CD4-positive, alpha-beta memory T cell (primary cell): Measurements from ENCODE around the gene POFUT2. TPM values are rescaled to one million over a fixed set of nuclear protein-coding genes. Genes with fewer than 3 reads are reported as not detected.
"Not testable (repeated sequence)": the region's sequence is repeated elsewhere in the genome, so short reads cannot be mapped to it uniquely, and the experiment has no call there.

Source experiments
- CTCF ChIA-PET: fragments of 350-600 bp; sonication (Branson Sonifier 250); formaldehyde crosslinking; loops from one replicate; lab custom pipeline; 2021; ENCODE audit warnings: inconsistent platforms; ENCODE audit not compliant: partially characterized antibody; lab: Charles Lee
- POLR2A ChIA-PET: fragments of 350-600 bp; sonication (Branson Sonifier 250); formaldehyde crosslinking; loops from one replicate; lab custom pipeline; 2021; ENCODE audit not compliant: partially characterized antibody; lab: Charles Lee
- DNase-seq, 5 donors: peaks; one replicate each; pipeline versions ENCODE4 v3.0.0 to v3.0.0-alpha.2; 2020 to 2022; ENCODE audit warnings: mixed read lengths in 1 of 5
- H3K27ac ChIP-seq: one replicate; pipeline ENCODE4 v1.7.0; 2013; ENCODE audit warnings: low read depth, low read length
- H3K27me3 ChIP-seq: 2 replicates; pipeline ENCODE4 v1.7.0; 2013; ENCODE audit warnings: mild to moderate bottlenecking, low read length, moderate library complexity; ENCODE audit not compliant: insufficient read depth
- H3K36me3 ChIP-seq: 2 replicates; pipeline ENCODE4 v1.7.0; 2013; ENCODE audit warnings: mild to moderate bottlenecking, low read length, moderate library complexity; ENCODE audit not compliant: insufficient read depth
- H3K4me1 ChIP-seq: 2 replicates; pipeline ENCODE4 v1.7.0; 2013; ENCODE audit warnings: mild to moderate bottlenecking, low read length, moderate library complexity; ENCODE audit not compliant: insufficient read depth
- H3K4me3 ChIP-seq, 2 donors: one replicate each; pipeline ENCODE4 v1.7.0; 2013; ENCODE audit warnings: low read length in 2 of 2, mild to moderate bottlenecking in 1 of 2
- H3K9me3 ChIP-seq, 2 donors: one replicate each; pipeline ENCODE4 v1.7.0; 2013; ENCODE audit warnings: low read length in 2 of 2, control low read depth in 1 of 2; ENCODE audit not compliant: control insufficient read depth in 1 of 2
- H3K27ac Mint-ChIP-seq, 7 donors: one replicate each; pipeline ENCODE4 v1.8.0; 2020 to 2021; ENCODE audit warnings: mixed read lengths in 7 of 7, mild to moderate bottlenecking in 6 of 7, inconsistent platforms in 3 of 7, moderate library complexity in 3 of 7
- H3K27me3 Mint-ChIP-seq, 2 donors: one replicate each; pipeline ENCODE4 v1.8.0; 2020 to 2021; ENCODE audit warnings: mixed read lengths in 2 of 2
- H3K36me3 Mint-ChIP-seq, 2 donors: one replicate each; pipeline ENCODE4 v1.8.0; 2020 to 2021; ENCODE audit warnings: mixed read lengths in 2 of 2, inconsistent platforms in 1 of 2, mild to moderate bottlenecking in 1 of 2
- H3K4me1 Mint-ChIP-seq, 4 donors: one replicate each; pipeline ENCODE4 v1.8.0; 2020 to 2021; ENCODE audit warnings: mixed read lengths in 4 of 4, mild to moderate bottlenecking in 1 of 4
- H3K4me3 Mint-ChIP-seq, 8 donors: one replicate each; pipeline ENCODE4 v1.8.0; 2020 to 2021; ENCODE audit warnings: mixed read lengths in 8 of 8, mild to moderate bottlenecking in 7 of 8, moderate library complexity in 6 of 8, inconsistent platforms in 3 of 8
- H3K9me3 Mint-ChIP-seq, 8 donors: one replicate each; pipeline ENCODE4 v1.8.0; 2020 to 2021; ENCODE audit warnings: mixed read lengths in 8 of 8, mild to moderate bottlenecking in 5 of 8, inconsistent platforms in 3 of 8, moderate library complexity in 1 of 8
- intact Hi-C: fragments of 100-400 bp; cut with micrococcal nuclease; formaldehyde crosslinking; loops from one replicate; pipeline ENCODE4 v1.15.1; 2023
- polyA plus RNA-seq, 2 donors: library from polyadenylated mRNA; unstranded; fragments of 300-500 nt; fragmentation: Illumina TruSeq; gene quantifications; one replicate each; pipeline ENCODE4 v1.2.3, GENCODE V29; 2021
- total RNA-seq, 2 experiments: library from RNA; stranded (reverse); gene quantifications; one replicate each; pipeline ENCODE4 v1.2.3, GENCODE V29; 2021

The POFUT2 gene
- total and polyA plus RNA-seq, 4 experiments from 2014 or later: 2.8 to 40.8 (median 22.9) TPM

DNA sequence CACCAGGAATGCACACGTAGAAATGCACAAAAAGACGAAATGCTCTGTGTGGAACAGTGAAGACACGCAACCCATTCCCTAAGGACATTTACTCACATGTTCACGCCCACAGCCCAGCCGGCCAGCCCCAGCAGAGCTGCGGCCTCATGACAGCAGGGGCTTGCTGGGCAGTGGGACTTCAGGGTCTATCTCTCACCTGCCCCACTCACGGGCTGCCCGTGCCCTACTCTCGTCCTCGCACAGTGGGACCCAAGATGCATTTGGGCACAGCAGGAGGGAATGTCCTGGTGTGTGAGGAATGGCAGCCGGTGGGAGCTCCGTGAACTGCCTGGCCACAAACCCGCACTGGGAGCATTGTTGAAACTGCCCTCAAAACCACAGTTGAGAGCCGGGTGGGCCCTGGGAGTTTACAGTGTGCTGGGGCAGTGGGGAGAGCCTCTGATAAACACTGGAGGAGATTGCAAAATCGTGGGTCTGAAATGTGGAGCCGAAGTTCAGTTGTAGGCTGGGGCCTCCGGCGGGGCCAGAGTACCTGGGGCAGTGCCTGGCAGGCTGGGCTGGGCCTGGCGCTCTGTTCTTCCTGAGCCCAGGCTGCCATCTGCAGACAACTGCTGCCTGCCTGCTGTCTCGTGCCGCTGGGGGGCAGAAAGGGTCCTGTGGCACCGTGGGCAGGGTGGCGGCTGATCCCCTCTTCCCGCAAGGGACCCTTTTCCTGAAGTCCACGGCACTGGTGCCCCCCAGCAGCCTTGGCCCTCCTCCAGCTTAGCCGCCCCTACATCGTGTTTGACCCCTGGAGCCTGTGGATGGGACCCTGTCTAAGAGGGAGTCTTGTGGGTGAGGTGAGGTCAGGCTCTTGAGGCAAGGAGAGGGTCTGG lies 20.7 kb upstream of the POFUT2 start:
- intact Hi-C loops: no loop called here
- Histone ChIP-seq H3K9me3 (no peaks in the 10 kb centered on the region), H3K4me3 (no peak overlapping the region), H3K36me3 (no peaks in the 10 kb centered on the region), H3K27ac (no peak overlapping the region), H3K4me1 (peaks cover 11% of the 10 kb centered on the region), H3K27me3 (no peaks in the 10 kb centered on the region)
- no peak for DNase-seq
- H3K27me3 Mint-ChIP-seq: peaks cover 4 to 5% of the 10 kb centered on the region in 2 donors
- peak overlapping the region in 1 of 8 donors; percentile 50 for H3K4me3 Mint-ChIP-seq
- ChIA-PET CTCF (interaction anchor here (0.9 to 1.8 kb wide), 5 partner anchors 10 to 168 kb away, joined by 3 to 8 read pairs (median 5); no protein-coding TSS in a partner anchor), POLR2A (no interaction called here)
- H3K4me1 Mint-ChIP-seq: peaks cover 0 to 8% (median 3%) of the 10 kb centered on the region in 4 donors
- H3K36me3 Mint-ChIP-seq: no peaks in the 10 kb centered on the region
- peak overlapping the region in 2 of 7 donors; percentile 72 to 90 for H3K27ac Mint-ChIP-seq
- peaks cover 0 to 8% (median 0%) of the 10 kb centered on the region in 8 donors for H3K9me3 Mint-ChIP-seq

DNA sequence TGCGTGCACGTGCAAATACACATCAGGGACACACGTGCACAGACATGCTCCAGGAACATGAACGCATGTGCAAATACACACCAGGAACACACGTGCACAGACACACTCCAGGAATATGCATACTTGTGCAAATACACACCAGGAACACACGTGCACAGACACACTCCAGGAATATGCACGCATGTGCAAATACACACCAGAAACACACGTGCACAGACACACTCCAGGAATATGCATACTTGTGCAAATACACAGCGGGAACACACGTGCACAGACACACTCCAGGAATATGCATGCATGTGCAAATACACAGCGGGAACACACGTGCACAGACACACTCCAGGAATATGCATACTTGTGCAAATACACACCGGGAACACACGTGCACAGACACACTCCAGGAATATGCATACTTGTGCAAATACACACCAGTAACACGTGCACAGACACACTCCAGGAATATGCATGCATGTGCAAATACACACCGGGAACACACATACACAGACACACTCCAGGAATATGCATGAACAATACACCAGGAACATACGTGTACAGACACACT lies 20.0 kb upstream of the POFUT2 start:
- H3K4me3 ChIP-seq, H3K9me3 Mint-ChIP-seq, H3K9me3 ChIP-seq, H3K4me3 Mint-ChIP-seq, POLR2A ChIA-PET, DNase-seq, H3K36me3 Mint-ChIP-seq, H3K36me3 ChIP-seq, H3K27me3 Mint-ChIP-seq, H3K27ac ChIP-seq, H3K27me3 ChIP-seq, intact Hi-C loops, H3K27ac Mint-ChIP-seq, H3K4me1 Mint-ChIP-seq: not testable (repeated sequence)
- H3K4me1 ChIP-seq: peaks cover 18% of the 10 kb centered on the region
- CTCF ChIA-PET: interaction anchor here (1.8 kb wide), 1 partner anchor 15 kb away, joined by 8 read pairs; no protein-coding TSS in a partner anchor

DNA sequence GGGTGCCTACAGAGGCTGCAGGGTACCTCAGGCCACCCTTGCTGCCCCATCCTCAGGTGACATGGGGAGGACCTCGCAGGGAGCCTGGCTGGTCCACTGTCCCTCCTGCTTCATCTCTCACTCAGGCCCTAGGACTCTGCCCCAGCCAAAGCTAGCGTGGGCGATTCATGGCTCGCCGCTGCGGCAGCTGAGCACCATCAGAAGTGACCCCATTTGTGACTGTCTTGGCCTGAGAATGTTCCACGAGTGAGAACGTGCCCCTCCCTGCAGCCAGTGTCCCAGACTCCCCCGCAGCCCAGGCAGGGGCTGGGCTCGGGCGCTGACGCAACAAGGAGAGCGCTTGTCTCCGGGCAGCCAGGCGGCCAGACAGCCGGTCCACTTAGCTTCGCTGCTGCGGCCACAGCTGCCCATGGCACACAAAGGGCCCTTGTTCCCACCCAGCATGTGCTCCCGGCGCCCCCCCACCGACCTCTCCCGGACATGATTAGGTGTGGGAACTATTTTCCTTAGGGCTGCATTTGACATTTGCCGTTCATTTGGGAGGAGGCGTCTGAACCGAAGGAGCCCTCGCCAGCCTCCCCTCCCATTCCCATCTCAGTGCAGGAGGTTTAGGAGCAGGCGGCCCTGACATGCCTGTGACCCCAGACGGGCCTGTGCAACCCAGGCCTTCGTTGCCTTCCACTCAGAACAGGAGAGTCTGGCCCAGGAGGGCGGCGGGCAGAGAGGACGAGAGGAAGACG lies 19.3 kb upstream of the POFUT2 start:
- no peaks in the 10 kb centered on the region for H3K9me3 ChIP-seq
- POLR2A ChIA-PET: no interaction called here
- no peak overlapping the region for H3K27ac ChIP-seq
- no peaks in the 10 kb centered on the region for H3K27me3 ChIP-seq
- no peaks in the 10 kb centered on the region for H3K36me3 Mint-ChIP-seq
- H3K36me3 ChIP-seq: no peaks in the 10 kb centered on the region
- peaks cover 0 to 2% (median 0%) of the 10 kb centered on the region in 8 donors for H3K9me3 Mint-ChIP-seq
- no peak for DNase-seq
- peaks cover 23% of the 10 kb centered on the region for H3K4me1 ChIP-seq
- no peak overlapping the region for H3K4me3 ChIP-seq
- H3K4me1 Mint-ChIP-seq: peaks cover 0 to 8% (median 4%) of the 10 kb centered on the region in 4 donors
- H3K27me3 Mint-ChIP-seq: peaks cover 3% of the 10 kb centered on the region in 2 donors
- intact Hi-C loops: no loop called here
- CTCF ChIA-PET: no interaction called here
- peak overlapping the region in 1 of 7 donors; percentile 18 for H3K27ac Mint-ChIP-seq
- H3K4me3 Mint-ChIP-seq: no peak overlapping the region

DNA sequence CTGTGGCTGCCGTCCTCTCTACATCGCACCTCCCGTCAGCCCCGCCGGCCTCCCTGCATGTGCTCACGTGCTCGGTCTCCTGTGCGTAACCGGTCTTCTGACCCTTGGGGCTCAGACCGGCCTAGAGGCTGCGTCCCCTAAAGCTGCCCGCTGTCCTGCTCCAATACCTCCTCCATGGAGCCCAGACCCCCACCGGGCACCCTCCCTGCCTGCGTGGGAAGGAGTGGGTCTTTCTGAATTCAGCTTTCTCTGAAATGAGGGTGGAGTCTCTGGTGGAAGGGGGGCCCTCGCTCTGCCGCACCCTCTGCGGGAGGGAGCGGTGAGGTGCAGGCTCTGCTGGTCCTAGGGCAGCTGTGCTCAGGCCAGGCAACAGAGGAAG lies 18.7 kb upstream of the POFUT2 start:
- Histone ChIP-seq H3K36me3 (no peaks in the 10 kb centered on the region), H3K27ac (no peak overlapping the region), H3K4me1 (peaks cover 29% of the 10 kb centered on the region), H3K4me3 (no peak overlapping the region), H3K9me3 (no peaks in the 10 kb centered on the region), H3K27me3 (no peaks in the 10 kb centered on the region)
- no peaks in the 10 kb centered on the region for H3K9me3 Mint-ChIP-seq
- H3K36me3 Mint-ChIP-seq: no peaks in the 10 kb centered on the region
- DNase-seq: no peak
- no peak overlapping the region for H3K4me3 Mint-ChIP-seq
- peaks cover 3% of the 10 kb centered on the region in 2 donors for H3K27me3 Mint-ChIP-seq
- intact Hi-C loops: no loop called here
- H3K4me1 Mint-ChIP-seq: peaks cover 0 to 7% (median 4%) of the 10 kb centered on the region in 4 donors
- peak overlapping the region in 1 of 7 donors; percentile 81 for H3K27ac Mint-ChIP-seq
- ChIA-PET POLR2A (no interaction called here), CTCF (no interaction called here)

DNA sequence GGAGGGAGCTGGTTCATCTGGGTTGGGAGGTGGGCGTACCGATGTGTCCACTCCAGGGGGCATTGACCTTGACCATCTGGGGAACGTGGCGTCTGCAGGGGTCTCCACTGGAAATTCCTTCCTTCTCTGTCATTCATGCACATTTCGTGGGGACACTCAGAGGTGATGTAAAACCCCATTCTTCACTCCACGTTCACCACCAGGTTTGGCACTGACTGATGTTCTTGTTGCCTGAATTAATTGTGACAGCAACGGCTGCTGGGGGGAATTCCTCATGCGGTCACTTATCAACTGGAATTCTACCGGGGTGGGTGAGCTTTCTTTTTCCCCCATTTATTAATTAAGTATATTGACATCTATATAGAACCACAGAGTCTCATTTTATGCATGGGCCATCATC lies 18.1 kb upstream of the POFUT2 start:
- Histone ChIP-seq H3K4me1 (peaks cover 35% of the 10 kb centered on the region), H3K27ac (no peak overlapping the region), H3K36me3 (no peaks in the 10 kb centered on the region), H3K9me3 (no peaks in the 10 kb centered on the region), H3K4me3 (no peak overlapping the region), H3K27me3 (no peaks in the 10 kb centered on the region)
- POLR2A ChIA-PET: no interaction called here
- CTCF ChIA-PET: no interaction called here
- intact Hi-C loops: no loop called here
- H3K9me3 Mint-ChIP-seq: no peaks in the 10 kb centered on the region
- peaks cover 0 to 7% (median 4%) of the 10 kb centered on the region in 4 donors for H3K4me1 Mint-ChIP-seq
- H3K27me3 Mint-ChIP-seq: peaks cover 3% of the 10 kb centered on the region in 2 donors
- no peaks in the 10 kb centered on the region for H3K36me3 Mint-ChIP-seq
- no peak for DNase-seq
- H3K27ac Mint-ChIP-seq: peak overlapping the region in 2 of 7 donors; percentile 78 to 81
- peak overlapping the region in 1 of 8 donors; percentile 12 for H3K4me3 Mint-ChIP-seq

DNA sequence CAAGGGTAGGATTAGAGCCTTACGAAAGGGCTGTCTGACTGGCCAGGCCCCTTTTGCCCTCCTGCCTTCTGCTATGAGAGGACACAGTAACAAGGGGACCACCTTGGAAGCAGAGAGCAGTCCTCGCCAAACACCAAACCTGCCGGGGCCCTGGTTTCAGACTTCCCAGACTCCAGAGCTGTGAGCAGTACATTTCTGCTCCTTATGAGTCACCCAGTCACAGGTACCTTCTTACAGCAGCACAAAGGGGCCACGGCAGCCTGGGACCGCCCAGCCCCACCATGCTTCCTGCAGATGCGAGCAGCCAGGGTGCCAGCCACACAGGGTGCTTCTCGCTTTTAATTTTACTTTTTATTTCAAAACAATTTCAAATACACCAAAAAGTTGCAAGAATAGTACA lies 17.2 kb upstream of the POFUT2 start:
- no peaks in the 10 kb centered on the region for H3K36me3 ChIP-seq
- ChIA-PET POLR2A (no interaction called here), CTCF (no interaction called here)
- no peak overlapping the region for H3K27ac ChIP-seq
- Mint-ChIP-seq H3K9me3 (no peaks in the 10 kb centered on the region), H3K4me3 (no peak overlapping the region), H3K27me3 (peaks cover 3% of the 10 kb centered on the region in 2 donors), H3K4me1 (peaks cover 0 to 5% (median 4%) of the 10 kb centered on the region in 4 donors), H3K27ac (peak overlapping the region in 6 of 7 donors; percentile 24 to 81 (median 70)), H3K36me3 (no peaks in the 10 kb centered on the region)
- H3K4me3 ChIP-seq: no peak overlapping the region
- peaks cover 37% of the 10 kb centered on the region for H3K4me1 ChIP-seq
- intact Hi-C loops: no loop called here
- peak in 2 of 5 donors; percentile 23 to 34 for DNase-seq
- H3K27me3 ChIP-seq: no peaks in the 10 kb centered on the region
- no peaks in the 10 kb centered on the region for H3K9me3 ChIP-seq

DNA sequence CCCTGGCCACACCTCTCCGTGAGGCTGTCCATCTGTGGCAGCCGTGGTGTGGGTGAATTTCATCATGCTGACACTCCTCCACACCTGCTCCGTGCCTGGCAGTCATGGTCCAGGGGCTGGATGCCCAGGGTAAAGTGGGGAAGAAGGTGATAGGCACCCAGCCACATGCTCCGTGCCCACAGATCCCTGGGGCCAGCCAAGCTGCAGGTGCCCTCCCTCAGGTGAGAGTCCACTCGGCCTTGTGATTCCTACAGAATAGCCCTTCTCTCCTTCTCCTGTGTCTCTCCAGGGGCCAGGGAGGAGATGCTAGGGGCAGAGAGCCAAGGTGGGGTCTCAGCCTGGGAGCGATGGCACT lies 16.8 kb upstream of the POFUT2 start:
- Mint-ChIP-seq H3K4me1 (peaks cover 0 to 5% (median 4%) of the 10 kb centered on the region in 4 donors), H3K27ac (peak overlapping the region in 5 of 7 donors; percentile 55 to 86 (median 78)), H3K36me3 (no peaks in the 10 kb centered on the region), H3K27me3 (peaks cover 3% of the 10 kb centered on the region in 2 donors), H3K4me3 (peak overlapping the region in 1 of 8 donors; percentile 23), H3K9me3 (no peaks in the 10 kb centered on the region)
- Histone ChIP-seq H3K4me3 (no peak overlapping the region), H3K27ac (no peak overlapping the region), H3K27me3 (no peaks in the 10 kb centered on the region), H3K36me3 (no peaks in the 10 kb centered on the region), H3K9me3 (no peaks in the 10 kb centered on the region), H3K4me1 (peaks cover 37% of the 10 kb centered on the region)
- POLR2A ChIA-PET: no interaction called here
- intact Hi-C loops: no loop called here
- DNase-seq: no peak
- CTCF ChIA-PET: no interaction called here
